Measurements from ENCODE around the gene KCNK5.

The KCNK5 gene

DNA sequence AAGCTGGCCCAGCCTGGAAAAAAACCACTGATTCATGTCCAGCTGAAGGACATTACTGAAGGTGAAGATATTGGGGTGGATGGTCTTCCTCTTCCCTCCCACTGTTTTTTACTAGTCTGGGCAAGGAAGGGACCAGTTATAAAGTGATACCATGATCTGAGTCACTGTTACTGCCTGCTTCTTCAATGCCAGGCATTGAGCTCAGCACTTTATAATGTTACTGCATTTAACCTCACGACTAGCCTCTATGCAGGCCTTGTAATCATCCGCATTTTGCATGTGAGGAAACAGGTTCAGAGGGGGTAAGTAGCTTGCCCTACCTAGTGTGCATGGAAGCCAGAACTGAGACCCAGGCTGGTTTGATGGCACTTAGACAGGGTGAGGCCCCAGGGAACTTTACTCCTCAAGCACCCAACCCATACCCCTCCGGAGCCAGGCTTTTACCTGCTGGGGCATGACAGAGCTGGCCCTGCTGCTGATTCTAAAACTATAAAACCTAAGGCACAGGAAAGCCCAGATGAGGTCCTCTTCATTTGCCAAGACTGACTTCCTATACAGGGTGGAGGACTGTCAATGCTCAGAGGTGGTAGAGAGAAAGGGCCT lies 11.0 kb upstream of the KCNK5 start:
- no peak for DNase-seq

DNA sequence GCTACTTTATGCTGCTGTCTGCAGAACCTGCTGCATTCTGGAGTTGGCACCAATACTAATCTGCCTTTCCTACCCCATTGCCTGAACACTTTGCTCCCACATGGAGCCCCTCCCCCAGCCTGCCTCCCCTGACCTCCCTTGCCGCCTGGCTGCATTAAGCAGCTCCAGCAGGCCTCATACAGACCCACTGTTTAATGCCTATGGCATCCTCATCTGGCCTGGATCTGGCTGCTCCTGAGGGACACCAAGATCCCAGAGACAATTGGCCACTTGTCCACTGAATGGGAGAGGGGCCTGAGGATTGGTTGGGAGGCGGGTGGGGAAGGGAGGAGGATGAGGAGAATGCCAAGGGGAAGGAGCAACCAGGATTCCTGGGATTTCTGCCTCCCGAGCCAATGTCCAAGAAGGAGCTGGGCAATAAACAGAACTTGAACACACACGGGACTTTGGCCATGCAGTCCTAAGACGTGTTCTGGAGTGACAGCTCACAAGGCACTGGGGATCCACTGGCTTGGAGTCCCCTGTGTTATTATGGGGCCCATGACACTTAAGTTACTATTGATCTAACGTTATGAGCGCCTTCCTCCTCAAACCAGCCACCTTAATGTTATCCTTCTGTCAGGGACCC lies 10.4 kb upstream of the KCNK5 start:
- peak in 7 of 56 donors; percentile 3 to 38 (median 7) for DNase-seq

DNA sequence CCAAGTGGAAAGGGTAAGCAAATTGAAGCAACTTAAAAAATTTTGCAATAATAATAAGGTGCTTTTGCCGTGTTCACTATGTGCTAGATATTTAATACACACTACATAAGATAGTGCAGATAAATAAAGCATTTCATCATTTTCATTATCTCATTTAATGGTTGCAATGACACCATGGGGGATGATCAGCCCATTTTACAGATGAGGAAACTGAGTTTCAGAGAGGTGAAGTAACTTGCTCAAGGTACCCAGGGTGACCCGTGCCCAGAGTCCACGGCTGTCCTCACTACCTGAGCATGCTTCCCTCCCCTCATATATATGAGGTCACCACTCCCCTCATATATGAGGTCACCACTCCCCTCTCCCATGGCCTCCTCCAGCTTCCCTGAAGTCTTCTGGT lies 7.5 kb upstream of the KCNK5 start:
- DNase-seq, result no peak

DNA sequence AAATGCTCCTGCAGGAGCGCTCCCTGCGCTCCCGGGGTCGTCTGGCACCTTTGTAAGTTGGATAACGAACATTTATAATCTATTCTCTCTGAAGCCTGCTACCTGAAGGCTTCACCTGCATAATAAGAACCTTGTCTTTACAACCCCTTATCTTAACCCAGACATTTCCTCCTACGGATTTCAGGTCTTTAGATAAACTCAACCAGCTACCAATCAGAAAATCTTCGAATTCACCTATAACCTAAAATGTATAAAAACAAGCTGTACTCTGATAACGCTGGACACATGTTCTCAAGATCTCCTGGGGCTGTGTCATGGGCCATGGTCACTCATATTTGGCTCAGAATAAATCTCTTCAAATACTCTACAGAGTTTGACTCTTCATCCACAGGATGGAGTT lies 4.1 kb upstream of the KCNK5 start:
- no peak for DNase-seq

DNA sequence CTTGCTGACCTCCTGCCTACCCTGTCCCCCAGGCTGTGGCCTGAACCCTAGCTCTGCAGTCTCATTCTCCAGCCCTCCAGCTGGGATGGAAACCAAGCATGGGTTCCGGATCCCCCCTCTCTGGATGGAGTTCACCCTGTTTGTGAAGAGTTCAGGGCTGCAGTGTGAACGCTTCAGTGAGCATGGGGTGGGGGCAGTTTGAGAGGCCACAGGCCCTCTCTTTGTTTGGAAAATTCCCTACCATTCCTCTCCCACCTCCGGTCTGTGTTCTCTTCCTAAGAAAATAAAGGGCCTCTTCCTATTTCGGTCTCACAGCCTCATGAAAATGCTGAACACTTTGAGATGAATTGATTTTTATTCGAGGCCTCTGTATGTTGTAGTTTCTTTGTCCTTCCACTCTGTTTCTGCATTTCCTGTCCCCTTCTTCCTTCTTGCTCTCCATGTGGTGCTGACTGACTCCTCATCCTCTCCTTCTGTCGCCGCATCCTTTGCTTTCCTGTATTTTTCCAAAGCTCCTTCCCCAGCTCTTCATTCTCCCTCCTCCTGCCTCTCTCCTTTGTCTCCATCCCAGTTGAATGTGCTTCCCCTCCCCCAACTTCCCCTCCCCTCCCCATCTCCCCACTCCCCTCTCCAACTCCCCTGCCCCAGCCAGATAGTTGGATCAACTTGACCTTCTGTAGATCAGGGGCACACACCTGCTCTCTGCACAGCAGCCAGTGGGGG lies 2.4 kb upstream of the KCNK5 start:
- DNase-seq, result no peak

DNA sequence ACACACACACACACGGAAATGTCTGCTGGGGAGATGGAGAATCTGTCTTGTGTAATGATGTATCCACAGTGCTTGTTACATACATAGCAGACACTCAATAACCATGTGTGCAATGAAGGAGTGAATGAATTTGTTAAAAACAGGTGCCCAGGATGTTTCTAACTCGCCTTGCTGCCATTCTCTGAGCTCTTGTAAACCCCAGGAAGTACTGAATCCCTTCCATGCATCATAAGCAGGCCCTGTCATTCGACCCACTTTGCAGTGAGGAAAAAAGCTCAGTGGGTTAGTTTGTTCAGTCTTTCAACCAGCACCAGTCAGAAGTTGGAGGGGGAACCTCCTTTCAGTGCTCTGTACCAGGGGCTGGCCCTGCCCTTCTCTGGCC lies 1.4 kb upstream of the KCNK5 start:
- no peak for DNase-seq

DNA sequence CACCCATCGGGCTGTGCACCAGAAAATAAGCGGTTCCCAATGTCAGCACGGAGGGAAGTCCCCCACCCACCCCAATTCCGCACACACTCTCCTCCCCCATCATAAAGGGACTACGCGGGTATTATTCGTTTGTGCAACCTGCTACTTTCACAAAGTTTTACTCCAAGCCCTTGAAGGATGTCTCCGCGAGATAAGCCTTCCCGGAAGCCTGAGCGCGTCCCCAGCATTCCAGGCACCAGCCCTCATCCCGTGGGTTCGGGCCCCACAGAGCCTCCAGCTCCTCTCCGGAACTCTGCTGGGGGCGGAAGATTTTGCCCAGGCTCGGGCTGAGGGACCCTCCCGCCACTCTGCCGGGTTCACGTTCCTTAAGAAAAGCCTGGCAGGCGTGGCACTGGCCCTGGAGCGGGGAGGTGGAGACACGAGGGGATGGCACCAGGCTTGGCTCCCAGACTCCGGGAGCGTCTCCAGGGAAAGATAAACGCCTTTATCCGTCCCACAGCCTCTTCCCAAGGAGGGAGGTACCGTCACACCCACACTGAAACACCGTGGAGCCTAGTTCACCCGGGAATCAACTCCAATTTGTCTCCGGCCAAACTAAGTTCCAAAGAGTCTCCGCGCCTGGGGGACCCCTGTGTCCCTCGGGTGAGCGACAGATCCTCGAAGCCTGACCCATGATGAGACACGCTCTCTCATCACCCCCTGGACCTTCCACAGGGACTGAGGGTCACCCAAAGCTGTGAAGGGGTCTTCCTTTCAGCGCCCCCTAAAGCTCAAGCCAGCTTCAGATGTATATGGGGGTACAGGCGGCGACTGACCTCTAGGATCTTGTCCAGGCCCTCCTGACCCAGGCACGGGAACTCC lies 934 bp downstream of the KCNK5 start:
- no peak for DNase-seq

DNA sequence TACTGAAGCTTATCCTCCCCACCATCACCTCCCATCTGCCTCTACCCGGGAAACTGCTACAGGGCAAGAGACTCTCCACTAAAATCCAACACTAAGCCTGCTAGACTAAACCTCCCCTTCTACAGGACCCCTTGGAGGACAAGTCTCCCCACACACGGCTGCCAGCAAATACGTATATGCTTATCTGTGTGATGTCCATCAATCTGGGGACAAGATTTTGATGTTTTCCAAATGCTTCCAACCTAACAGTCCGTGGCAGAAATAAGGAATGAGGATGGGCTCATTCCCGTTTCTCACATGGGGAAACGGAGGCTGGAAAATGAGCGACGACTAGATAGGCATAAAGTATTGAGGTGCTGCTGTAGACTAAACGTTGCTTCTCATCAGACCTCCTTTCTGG lies 1.8 kb downstream of the KCNK5 start:
- no peak for DNase-seq

DNA sequence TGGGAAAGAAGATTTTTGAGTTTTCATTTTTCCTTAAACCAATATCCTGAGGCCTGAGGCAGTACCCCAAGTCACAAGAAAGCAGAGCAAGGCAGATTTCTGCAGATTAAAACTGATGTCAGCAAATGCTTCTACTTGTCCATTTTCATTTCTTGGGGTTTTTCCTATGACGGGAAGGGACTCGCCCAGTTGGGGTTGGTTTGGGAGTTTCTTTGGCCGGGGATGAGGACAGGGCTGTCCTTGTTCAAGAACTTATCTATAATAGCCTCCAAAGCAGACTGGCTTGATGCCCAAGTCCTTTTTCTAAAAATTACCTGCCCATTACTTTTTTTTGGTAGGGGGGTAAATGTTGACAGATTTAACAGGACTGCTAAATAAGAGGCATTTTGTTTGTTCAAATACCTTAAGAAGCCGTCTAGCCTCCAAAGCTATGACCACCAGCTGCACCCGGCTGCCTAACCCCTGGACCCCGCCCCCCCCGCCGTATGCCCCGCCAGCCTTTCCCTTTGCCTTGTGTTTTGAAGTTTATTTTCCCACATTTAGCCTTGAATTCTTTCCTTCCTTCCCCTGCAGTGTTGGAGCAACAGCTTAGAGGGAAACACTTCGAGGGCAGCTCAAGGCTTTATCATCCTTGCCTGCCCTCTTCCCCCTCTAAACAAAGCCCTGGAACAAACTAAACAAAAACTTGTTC lies 2.5 kb downstream of the KCNK5 start:
- no peak for DNase-seq

DNA sequence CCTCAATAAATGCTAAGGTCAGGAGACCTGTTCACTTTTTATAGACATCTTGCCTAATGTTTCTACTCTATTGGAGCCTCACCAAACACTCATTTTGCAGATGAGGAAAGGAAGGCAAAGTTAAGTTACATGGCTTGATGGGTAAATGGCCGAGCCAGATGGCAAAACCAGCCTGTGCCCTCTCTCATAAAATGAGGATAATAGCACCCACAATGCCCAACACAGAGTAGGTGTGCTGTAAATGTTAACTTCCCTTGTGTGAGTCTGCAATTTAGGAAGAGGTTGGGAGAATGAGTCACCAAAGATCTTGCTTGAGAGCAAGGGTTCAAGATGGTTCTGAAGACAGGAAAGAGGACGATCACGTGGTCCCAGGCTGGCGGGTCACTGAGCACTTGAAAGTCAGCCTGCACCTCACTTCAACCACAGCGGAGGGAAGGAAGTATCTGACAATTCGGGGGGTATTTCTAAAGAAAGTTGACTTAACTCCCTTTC lies 3.3 kb downstream of the KCNK5 start:
- DNase-seq, result no peak

DNA sequence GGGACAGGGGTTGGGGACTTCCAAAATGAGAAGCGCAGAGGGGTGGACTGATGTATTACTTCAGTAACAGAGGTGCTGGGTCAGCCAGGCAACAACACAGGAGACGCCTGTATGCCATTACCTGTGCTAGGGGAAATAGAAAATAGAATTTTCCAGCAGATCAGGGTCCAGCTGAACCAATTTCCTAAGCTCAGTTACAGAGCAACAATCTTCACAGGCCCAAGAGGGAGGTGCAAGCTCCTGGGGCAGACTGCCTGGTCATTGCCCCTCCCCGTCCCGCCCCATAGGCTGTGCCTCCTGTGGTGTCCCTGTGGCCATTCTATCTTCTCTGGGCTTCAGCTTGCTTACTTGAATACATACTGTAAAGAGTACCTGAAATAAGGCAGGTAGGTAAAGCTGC lies 3.7 kb downstream of the KCNK5 start:
- no peak for DNase-seq

DNA sequence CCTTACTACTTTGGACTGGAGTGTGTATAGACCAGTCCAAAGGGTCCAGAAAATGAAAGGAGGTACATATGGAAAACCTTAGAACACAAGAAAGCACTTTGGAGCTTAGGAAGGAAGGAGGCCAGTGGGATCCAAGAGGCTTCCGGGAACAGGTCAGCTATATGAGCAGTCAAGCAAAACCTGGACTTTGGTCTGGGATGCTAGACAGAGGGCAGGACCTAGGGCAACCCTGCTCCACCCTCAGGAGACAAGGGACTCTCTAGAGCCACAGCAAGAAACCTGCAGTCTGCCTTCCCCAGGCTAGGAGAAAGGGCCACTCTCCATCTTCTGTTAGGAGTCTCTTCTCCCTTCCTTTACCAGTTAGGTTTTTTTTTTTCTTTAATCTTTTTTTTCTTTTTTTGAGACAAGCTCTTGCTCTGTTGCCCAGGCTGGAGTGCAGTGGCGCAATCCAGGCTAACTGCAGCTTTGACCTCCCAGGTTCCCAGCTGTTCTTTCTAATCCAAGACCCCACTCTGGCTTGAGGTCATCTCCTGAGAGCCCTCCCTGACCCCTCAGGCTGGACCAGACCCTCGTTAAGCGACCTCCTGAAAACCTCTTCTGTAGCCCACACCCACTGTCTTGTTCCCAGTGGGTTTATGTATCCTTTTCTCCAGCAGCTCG lies 4.6 kb downstream of the KCNK5 start:
- no peak for DNase-seq

DNA sequence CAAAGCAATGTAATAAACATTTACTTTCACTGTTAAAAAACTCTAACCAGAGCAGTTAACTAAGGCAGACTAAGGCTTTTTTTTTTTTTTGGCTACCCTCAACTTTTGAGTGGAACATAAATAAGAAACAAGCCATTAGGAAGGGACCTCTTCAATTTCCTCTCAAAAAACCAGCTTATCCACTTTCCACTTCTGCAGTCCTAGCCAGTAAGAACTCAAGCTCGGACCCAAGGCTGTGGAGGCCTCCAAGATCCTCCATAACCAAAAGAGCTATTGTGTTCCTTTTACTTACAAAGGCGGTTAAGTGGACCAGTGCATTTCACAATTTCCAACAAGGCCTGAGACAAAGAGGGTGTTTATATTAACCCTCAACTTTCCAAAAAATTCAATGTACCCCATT lies 5.3 kb downstream of the KCNK5 start:
- DNase-seq, result no peak

DNA sequence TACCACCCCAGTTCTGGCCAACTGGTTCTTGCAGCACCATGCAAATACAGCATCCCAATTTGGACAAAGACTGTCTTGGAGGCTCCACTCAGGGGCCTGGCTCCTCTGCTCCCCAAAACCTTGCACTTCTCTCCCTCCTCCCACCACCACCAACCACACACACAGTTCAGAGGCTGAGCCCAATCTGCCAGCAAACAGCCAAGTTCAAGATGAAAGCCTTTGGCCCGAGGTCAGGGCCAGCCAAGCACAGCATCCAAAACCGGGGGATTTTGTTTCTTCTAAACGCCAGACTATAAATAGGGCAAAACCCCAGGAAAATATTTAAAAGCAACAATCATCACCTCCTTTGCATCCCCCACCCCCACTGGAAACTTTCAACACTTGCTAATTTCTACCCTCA lies 5.7 kb downstream of the KCNK5 start:
- no peak for DNase-seq

DNA sequence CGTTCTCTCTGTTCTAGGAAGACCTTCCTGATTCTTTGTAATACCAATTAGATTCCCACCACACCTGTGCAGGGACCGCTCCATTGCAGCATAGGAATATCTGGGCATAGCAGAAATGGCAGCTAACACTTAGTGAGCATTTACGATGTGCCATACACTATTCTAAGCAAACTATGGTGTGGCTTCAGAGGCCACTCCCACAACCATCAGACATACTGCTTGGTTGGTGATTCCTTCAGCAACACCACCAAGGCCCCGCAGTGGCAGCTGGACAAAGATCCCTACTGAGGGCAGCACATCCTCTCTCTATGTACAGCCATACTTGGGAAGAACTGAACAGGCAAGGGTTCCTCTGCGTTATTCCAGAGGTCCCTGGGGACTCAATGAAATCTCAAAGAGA lies 6.2 kb downstream of the KCNK5 start:
- no peak for DNase-seq

DNA sequence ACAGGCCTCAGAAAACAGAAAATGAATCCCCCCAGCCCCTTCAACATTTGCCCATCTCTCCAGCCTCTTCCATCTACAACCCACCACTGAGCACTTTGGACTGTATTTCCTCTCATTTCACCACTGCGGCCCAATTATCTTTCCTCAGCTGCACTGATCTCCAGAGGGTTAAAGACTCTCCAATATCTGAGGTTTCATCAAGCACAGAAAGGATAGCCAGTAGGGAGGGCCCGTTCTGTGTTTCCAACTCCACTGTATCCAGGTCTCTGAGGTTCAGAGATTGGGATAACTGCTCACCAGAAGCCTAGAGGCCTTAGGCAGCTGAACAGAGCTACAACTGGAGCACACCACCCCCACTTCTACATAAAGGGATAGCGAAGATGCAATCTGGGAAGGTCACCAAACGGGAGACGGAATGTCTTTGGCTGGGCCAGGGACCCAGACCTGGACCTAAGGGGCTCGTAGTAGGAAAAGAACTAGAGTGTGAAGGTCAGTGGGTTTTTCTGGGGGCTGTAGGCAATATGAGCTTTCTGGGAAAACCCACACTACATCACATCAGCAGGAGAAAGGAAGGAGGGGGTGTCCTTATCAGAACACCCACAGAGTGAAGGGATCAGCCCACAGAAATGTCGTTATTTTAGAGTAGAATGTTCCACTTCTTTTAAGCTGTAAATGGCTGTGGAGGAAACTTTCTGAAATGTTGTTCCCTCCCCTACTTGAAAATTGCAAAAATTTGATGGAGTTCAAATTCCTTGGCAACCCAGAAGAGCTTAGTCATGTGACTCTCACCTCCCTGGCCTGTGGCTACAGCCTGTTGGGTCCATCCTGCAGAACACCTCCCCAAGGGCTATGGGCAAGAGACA lies 7.3 kb downstream of the KCNK5 start:
- no peak for DNase-seq

DNA sequence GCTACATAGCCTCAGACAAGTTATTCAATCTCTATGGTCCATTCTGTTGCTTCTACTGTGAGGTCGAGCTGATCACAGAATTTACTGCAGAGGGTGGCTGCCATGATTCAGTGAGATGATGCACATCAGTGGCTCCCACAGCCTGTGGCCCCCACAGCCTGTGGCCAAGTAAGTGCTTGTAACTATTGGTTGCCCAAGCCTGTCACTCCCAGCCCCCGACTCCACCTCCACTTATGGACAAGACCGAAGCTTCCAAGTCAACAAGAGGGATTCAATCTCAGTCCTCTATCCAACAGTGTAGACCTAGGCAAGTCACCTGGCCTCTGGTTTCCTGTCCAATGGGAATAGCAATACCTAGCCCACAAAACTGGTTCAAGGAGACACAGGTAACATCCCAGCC lies 8.2 kb downstream of the KCNK5 start:
- DNase-seq, result no peak

DNA sequence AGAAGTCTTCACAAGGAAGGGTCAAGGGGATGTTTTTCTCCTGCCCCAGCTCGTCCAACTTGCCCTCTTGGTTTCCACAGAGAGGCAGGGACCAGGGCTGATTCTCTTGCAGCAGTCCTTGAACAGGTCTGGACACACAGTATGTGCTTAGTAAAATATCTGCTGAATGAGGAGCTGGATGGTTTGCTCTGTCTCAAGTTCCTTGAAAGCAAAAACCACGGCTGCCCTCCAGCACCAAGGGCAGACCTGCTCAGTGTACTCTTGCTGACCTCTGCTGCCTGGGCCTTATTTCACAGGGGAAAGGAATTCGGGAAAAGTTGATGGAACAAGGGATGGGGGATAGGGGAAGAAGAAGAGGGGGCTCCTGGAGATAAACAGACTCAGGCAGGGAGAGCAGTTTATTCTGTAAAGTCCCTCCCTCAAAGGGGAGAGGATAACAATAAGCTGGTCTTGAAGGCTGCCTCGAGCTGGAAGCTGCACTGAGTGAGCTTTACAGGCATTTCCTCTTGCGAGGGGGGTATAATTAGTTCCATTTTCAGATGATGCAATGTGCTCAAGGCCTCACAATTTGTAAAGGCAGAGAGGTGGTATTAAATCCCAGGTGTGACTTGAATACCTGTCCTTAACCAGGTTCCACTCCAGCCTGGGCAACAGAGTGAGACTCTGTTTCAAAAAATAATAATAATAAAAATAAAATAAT lies 10.3 kb downstream of the KCNK5 start:
- no peak for DNase-seq

All from amygdala (tissue), 56 donors.